Measurements from ENCODE around the gene GPR142. TPM values are rescaled to one million over a fixed set of nuclear protein-coding genes. Genes with fewer than 3 reads are reported as not detected.

Gene GPR142
- total RNA-seq, 2 donors from 2014 or later, result not detected

DNA sequence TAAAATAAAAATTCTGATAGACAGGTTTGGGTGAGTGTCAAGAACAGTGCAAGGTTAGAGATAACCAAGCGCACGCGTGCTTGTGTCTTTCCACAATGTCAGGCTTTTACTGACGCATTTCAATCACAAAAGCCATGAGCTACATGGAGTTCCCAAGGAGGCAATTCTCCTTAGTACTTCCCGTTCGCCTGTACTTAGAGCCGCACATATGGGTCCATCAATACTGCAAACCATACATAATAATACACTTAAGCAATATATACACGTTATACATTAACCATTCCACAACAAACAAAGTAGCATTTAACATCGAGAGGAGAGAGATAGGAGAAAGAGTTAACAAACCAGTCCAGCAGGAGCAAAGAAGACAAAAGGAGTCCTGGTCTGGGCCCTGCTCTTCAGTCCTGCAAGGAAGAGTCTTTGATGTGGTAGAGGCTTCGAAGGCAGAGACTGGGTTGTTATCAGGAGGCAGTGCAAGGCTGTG lies 52.7 kb downstream of the GPR142 start:
- ATAC-seq (ENCODE audit: insufficient number of reproducible peaks, low FRiP score, low read depth) (no peak), DNase-seq (ENCODE audit: low spot score) (no peak)
- H3K9me3 ChIP-seq, result no peaks in the 10 kb centered on the region
- no peak overlapping the region for H3K27ac ChIP-seq
- TF ChIP-seq CTCF (IDR thresholded peaks at IDR 0.05), result no peak
- no peaks in the 10 kb centered on the region for H3K27me3 ChIP-seq (replicated peaks; ENCODE audit: insufficient read depth)
- no peak overlapping the region for H3K4me3 ChIP-seq
- H3K4me1 ChIP-seq (ENCODE audit: control insufficient read depth in 1 of 2, low read depth in 2 of 2), result no peaks in the 10 kb centered on the region
- H3K36me3 ChIP-seq, result no peaks in the 10 kb centered on the region

Other genes with a start within 250 kb of the GPR142 start
- 100 to 1,000 TPM; 163 to 177 TPM for gene RPL38, start 163.8 kb upstream of the GPR142 start, total RNA-seq
- 1 to 10 TPM; 2.4 to 3.3 TPM for gene TTYH2, start 153.9 kb upstream of the GPR142 start, total RNA-seq
- not detected for gene DNAI2, start 93.3 kb upstream of the GPR142 start, total RNA-seq
- gene KIF19, start 41.3 kb upstream of the GPR142 start, total RNA-seq, result under 1 TPM; 0.56 to 0.95 TPM
- gene BTBD17, start 5.6 kb upstream of the GPR142 start, total RNA-seq, result not detected
- gene GPRC5C, start 64.6 kb downstream of the GPR142 start, total RNA-seq, result 10 to 100 TPM; 56.0 to 67.0 TPM
- 1 to 10 TPM; 7.7 to 8.0 TPM for gene CD300A, start 99.1 kb downstream of the GPR142 start, total RNA-seq
- gene CD300LB, start 164.0 kb downstream of the GPR142 start, total RNA-seq, result under 1 TPM; 0.81 to 0.85 TPM
- 1 to 10 TPM; 2.5 to 4.3 TPM for gene CD300C, start 178.6 kb downstream of the GPR142 start, total RNA-seq
- not detected for gene CD300H, start 200.0 kb downstream of the GPR142 start, total RNA-seq
- not detected for gene CD300LD, start 224.8 kb downstream of the GPR142 start, total RNA-seq